K562 (cell line): ENCODE data around the gene FAM20C. TPM values are rescaled to one million over a fixed set of nuclear protein-coding genes. Genes with fewer than 3 reads are reported as not detected.

Experiments used
- BMI1 ChIP-seq: fragments of 150-350 bp; IDR thresholded peaks from 2 replicates; pipeline ENCODE4 v1.6.1; 2014; ENCODE audit warnings: low read length
- FOXM1 ChIP-seq, 2 experiments: fragments of 450-650 bp in 1 of 2; sonication (generic) in 1 of 2; formaldehyde crosslinking in 1 of 2; IDR thresholded peaks; 2 replicates each; pipeline versions ENCODE4 v1.6.1 to v1.9.0; 2017 to 2022; ENCODE audit warnings: low read depth in 2 of 2, mild to moderate bottlenecking in 2 of 2, missing genetic modification reagents in 1 of 2, moderate library complexity in 1 of 2
- GABPB2 ChIP-seq: fragments of 250-450 bp; sonication (Bioruptor Pico); conservative IDR thresholded peaks from 2 replicates; pipeline ENCODE4 v1.5.1; 2021; ENCODE audit warnings: mild to moderate bottlenecking
- HMGXB4 ChIP-seq: sonication (generic); formaldehyde crosslinking; IDR thresholded peaks from 2 replicates; pipeline ENCODE4 v1.8.1; 2023; ENCODE audit warnings: mild to moderate bottlenecking, missing genetic modification reagents
- MAX ChIP-seq: sonication (generic); formaldehyde crosslinking; IDR thresholded peaks from 2 replicates; pipeline ENCODE4 v1.9.0; 2022; ENCODE audit warnings: mild to moderate bottlenecking, missing genetic modification reagents
- NELFE ChIP-seq: IDR thresholded peaks from 2 replicates; pipeline ENCODE4 v1.6.1; 2011; ENCODE audit warnings: mild to moderate bottlenecking; ENCODE audit not compliant: insufficient read depth, insufficient read length
- NR0B1 ChIP-seq: fragments of 450-650 bp; IDR thresholded peaks from one replicate; pipeline ENCODE4 v1.6.1; 2018; ENCODE audit warnings: mild to moderate bottlenecking, moderate library complexity; ENCODE audit not compliant: partially characterized antibody
- NR4A1 ChIP-seq, 2 experiments: fragments of 250-450 bp in 1 of 2; fragments of 450-650 bp in 1 of 2; sonication (Bioruptor Pico) in 1 of 2; IDR thresholded peaks; 2 replicates each; pipeline versions ENCODE4 v1.4.0 to v1.6.1; 2016 to 2020; ENCODE audit warnings: mild to moderate bottlenecking in 2 of 2, missing compliant biosample characterization in 1 of 2, missing genetic modification characterization in 1 of 2, moderate library complexity in 1 of 2
- NRF1 ChIP-seq, 2 experiments: fragments of 450-650 bp; IDR thresholded peaks in 1 of 2; conservative IDR thresholded peaks in 1 of 2; 2 replicates each; pipeline ENCODE4 v1.6.1; 2014; ENCODE audit warnings: mild to moderate bottlenecking in 2 of 2
- POU5F1 ChIP-seq: fragments of 150-350 bp; IDR thresholded peaks from 2 replicates; pipeline ENCODE4 v1.6.1; 2014; ENCODE audit warnings: borderline replicate concordance, low read length, low read depth, mild to moderate bottlenecking; ENCODE audit not compliant: partially characterized antibody
- SLC30A9 ChIP-seq: fragments of 250-450 bp; sonication (Bioruptor Pico); IDR thresholded peaks from 2 replicates; pipeline ENCODE4 v1.8.0; 2022; ENCODE audit warnings: mild to moderate bottlenecking, moderate library complexity
- SREBF2 ChIP-seq: sonication (generic); formaldehyde crosslinking; IDR thresholded peaks from 2 replicates; pipeline ENCODE4 v1.4.0; 2020; ENCODE audit warnings: mild to moderate bottlenecking, missing genetic modification reagents
- ZNF282 ChIP-seq: sonication (generic); formaldehyde crosslinking; IDR thresholded peaks from 2 replicates; pipeline ENCODE4 v1.8.1; 2023; ENCODE audit warnings: missing genetic modification reagents
- polyA plus RNA-seq, 8 experiments: library from polyadenylated mRNA; depleted of rRNA in 4 of 8; stranded (reverse) in 5 of 8; unstranded in 3 of 8; fragments of >200 nt; fragmentation: Nextera tagmentation in 2 of 8; fragmentation: Illumina TruSeq in 1 of 8; extraction: Ambion mirVana in 2 of 8; extraction: Trizol in 1 of 8; gene quantifications; 2 replicates each; pipeline versions ENCODE4 v1.2.1 to v1.2.3, GENCODE V29; 2011 to 2014; ENCODE audit warnings: inconsistent platforms in 1 of 8, missing spikeins in 1 of 8
- total RNA-seq, 7 experiments: library from RNA; depleted of rRNA in 6 of 7; stranded (reverse); fragments of >200 nt in 6 of 7; fragmentation: Illumina TruSeq in 2 of 7; extraction: Trizol in 2 of 7; gene quantifications; 2 replicates each; pipeline versions ENCODE4 v1.2.1 to v1.2.3, GENCODE V29; 2011 to 2021; ENCODE audit warnings: low replicate concordance in 1 of 7

The FAM20C gene
- total and polyA plus RNA-seq, 9 of the 15 experiments (the other 6 are each of a cell fraction or from before 2014, with no cell fraction given): 0.09 TPM; not detected in 8

GRCh38 chr7:288671-289101, 96.3 kb downstream of the FAM20C start (continued):
- TF ChIP-seq NELFE: no peak
- TF ChIP-seq NR0B1: no peak
- no peak for TF ChIP-seq SREBF2
- no peak for TF ChIP-seq MAX
- no peak for TF ChIP-seq FOXM1 (IDR thresholded peaks at IDR 0.05; ENCODE audit: low read depth)
- no peak for TF ChIP-seq FOXM1 (CRISPR knock-in tag; IDR thresholded peaks at IDR 0.05; ENCODE audit: low read depth)
- TF ChIP-seq BMI1: no peak
- TF ChIP-seq GABPB2 (CRISPR knock-in tag): no peak
- no peak for TF ChIP-seq NR4A1 (CRISPR knock-in tag; IDR thresholded peaks at IDR 0.05)
- no peak for TF ChIP-seq NR4A1 (tag; IDR thresholded peaks at IDR 0.05)
- TF ChIP-seq NRF1 (conservative IDR thresholded peaks at IDR 0.05 in 1 of 2, IDR thresholded peaks at IDR 0.05 in 1 of 2): no peak
- TF ChIP-seq SLC30A9 (CRISPR knock-in tag): no peak
- no peak for TF ChIP-seq HMGXB4 (CRISPR knock-in tag)
- no peak for TF ChIP-seq ZNF282 (CRISPR knock-in tag)
- no peak for TF ChIP-seq POU5F1
